ENCODE measurements around the gene PHF3. TPM values are rescaled to one million over a fixed set of nuclear protein-coding genes. Genes with fewer than 3 reads are reported as not detected.
A peak's percentile ranks its signal among the peaks of the same experiment; 100 is the strongest.

Gene PHF3
- total RNA-seq, 2 experiments from 2014 or later: 54.8 to 92.5 TPM

GRCh38 chr6:63643862-63644261 lies 8.3 kb downstream of the PHF3 start:
- Histone ChIP-seq H3K4me3 (ENCODE audit: low read depth, low read length, poor library complexity, severe bottlenecking) (no peak overlapping the region), H3K4me2 (ENCODE audit: low read length) (peak overlapping the region; percentile 19; the same call in 1 of the 2 replicates), H4K20me1 (ENCODE audit: insufficient read depth, low read length) (peaks cover 49% of the 10 kb centered on the region), H3K27ac (ENCODE audit: low read depth, low read length, poor library complexity, severe bottlenecking) (no peak overlapping the region), H2AFZ (ENCODE audit: low read length) (no peak overlapping the region), H3K36me3 (ENCODE audit: insufficient read depth, low read length) (peaks cover 69% of the 10 kb centered on the region), H3K79me2 (ENCODE audit: insufficient read depth, low read depth, low read length) (peaks cover 100% of the 10 kb centered on the region), H3K9me2 (ENCODE audit: insufficient read depth, low read length) (no peaks in the 10 kb centered on the region), H3K4me1 (ENCODE audit: insufficient read depth, low read length, poor library complexity, severe bottlenecking) (peaks cover 38% of the 10 kb centered on the region), H3K9me3 (ENCODE audit: low read length) (no peaks in the 10 kb centered on the region)
- ChIA-PET POLR2A (interaction anchor here (1.0 to 2.8 kb wide), 8 partner anchors 15 to 76 kb away, joined by 3 to 16 read pairs (median 4); no protein-coding TSS in a partner anchor), CTCF (ENCODE audit: unreplicated experiment) (no interaction called here)
- DNase-seq (ENCODE audit: low spot score): peak; percentile 58
- BruUV-seq (replicated peaks): no TSS peak
- intact Hi-C loops (cut with micrococcal nuclease; ENCODE audit: unreplicated experiment): no loop called here
- TF ChIP-seq CTCF (conservative IDR thresholded peaks at IDR 0.05; ENCODE audit: low read length) (no peak), EZH2phosphoT487 (IDR thresholded peaks at IDR 0.05; ENCODE audit: borderline replicate concordance, low read depth, low read length) (no peak)

GRCh38 chr6:63644668-63645326 lies 9.2 kb downstream of the PHF3 start:
- Histone ChIP-seq H3K79me2 (ENCODE audit: insufficient read depth, low read depth, low read length) (peaks cover 100% of the 10 kb centered on the region), H2AFZ (ENCODE audit: low read length) (no peak overlapping the region), H3K9me2 (ENCODE audit: insufficient read depth, low read length) (no peaks in the 10 kb centered on the region), H4K20me1 (ENCODE audit: insufficient read depth, low read length) (peaks cover 42% of the 10 kb centered on the region), H3K27ac (ENCODE audit: low read depth, low read length, poor library complexity, severe bottlenecking) (no peak overlapping the region), H3K4me1 (ENCODE audit: insufficient read depth, low read length, poor library complexity, severe bottlenecking) (peaks cover 28% of the 10 kb centered on the region), H3K4me3 (ENCODE audit: low read depth, low read length, poor library complexity, severe bottlenecking) (no peak overlapping the region), H3K4me2 (ENCODE audit: low read length) (no peak overlapping the region), H3K36me3 (ENCODE audit: insufficient read depth, low read length) (peaks cover 74% of the 10 kb centered on the region), H3K9me3 (ENCODE audit: low read length) (no peaks in the 10 kb centered on the region)
- DNase-seq (ENCODE audit: low spot score): no peak
- TF ChIP-seq CTCF (conservative IDR thresholded peaks at IDR 0.05; ENCODE audit: low read length): no peak
- no peak for TF ChIP-seq EZH2phosphoT487 (IDR thresholded peaks at IDR 0.05; ENCODE audit: borderline replicate concordance, low read depth, low read length)
- ChIA-PET POLR2A (interaction anchor here (0.6 to 2.8 kb wide), 8 partner anchors 9 to 63 kb away, joined by 3 to 19 read pairs (median 9); partner anchors contain the start of gene PHF3), CTCF (ENCODE audit: unreplicated experiment) (interaction anchor here (0.6 kb wide), 1 partner anchor 10 kb away, joined by 3 read pairs; no protein-coding TSS in a partner anchor)
- no TSS peak for BruUV-seq (replicated peaks)
- intact Hi-C loops (cut with micrococcal nuclease; ENCODE audit: unreplicated experiment): no loop called here

- peaks cover 32% of the 10 kb centered on the region for H4K20me1 ChIP-seq (ENCODE audit: insufficient read depth, low read length)
These were observed 13.7 kb downstream of the PHF3 start for GRCh38 chr6:63649269-63649668.

More at GRCh38 chr6:63649269-63649668, 13.7 kb downstream of the PHF3 start:
- Histone ChIP-seq H3K4me2 (ENCODE audit: low read length) (no peak overlapping the region), H3K79me2 (ENCODE audit: insufficient read depth, low read depth, low read length) (peaks cover 100% of the 10 kb centered on the region), H3K36me3 (ENCODE audit: insufficient read depth, low read length) (peaks cover 86% of the 10 kb centered on the region), H3K9me3 (ENCODE audit: low read length) (peaks cover 23% of the 10 kb centered on the region; the same call in 1 of the 2 replicates), H3K27ac (ENCODE audit: low read depth, low read length, poor library complexity, severe bottlenecking) (no peak overlapping the region), H3K4me3 (ENCODE audit: low read depth, low read length, poor library complexity, severe bottlenecking) (no peak overlapping the region), H3K9me2 (ENCODE audit: insufficient read depth, low read length) (no peaks in the 10 kb centered on the region), H3K4me1 (ENCODE audit: insufficient read depth, low read length, poor library complexity, severe bottlenecking) (no peaks in the 10 kb centered on the region), H2AFZ (ENCODE audit: low read length) (no peak overlapping the region)
- no TSS peak for BruUV-seq (replicated peaks)
- DNase-seq (ENCODE audit: low spot score): no peak
- ChIA-PET CTCF (ENCODE audit: unreplicated experiment) (no interaction called here), POLR2A (interaction anchor here (1.3 to 4.5 kb wide), 3 partner anchors 12 to 15 kb away, joined by 6 to 37 read pairs (median 11); partner anchors contain the start of gene PHF3)
- TF ChIP-seq EZH2phosphoT487 (IDR thresholded peaks at IDR 0.05; ENCODE audit: borderline replicate concordance, low read depth, low read length) (no peak), CTCF (conservative IDR thresholded peaks at IDR 0.05; ENCODE audit: low read length) (no peak)
- intact Hi-C loops (cut with micrococcal nuclease; ENCODE audit: unreplicated experiment): no loop called here

Measured in OCI-LY7 (cell line).